T-helper 9 cell (primary cell): ENCODE results near the gene SPATA18.

Experiments
- DNase-seq: peaks from one replicate; pipeline ENCODE4 v3.0.0-alpha.2; 2020
- total RNA-seq, 2 donors: gene quantifications; one replicate each; lab custom pipeline; 2026; lab: John Stamatoyannopoulos, UW

SPATA18 gene, protein sequence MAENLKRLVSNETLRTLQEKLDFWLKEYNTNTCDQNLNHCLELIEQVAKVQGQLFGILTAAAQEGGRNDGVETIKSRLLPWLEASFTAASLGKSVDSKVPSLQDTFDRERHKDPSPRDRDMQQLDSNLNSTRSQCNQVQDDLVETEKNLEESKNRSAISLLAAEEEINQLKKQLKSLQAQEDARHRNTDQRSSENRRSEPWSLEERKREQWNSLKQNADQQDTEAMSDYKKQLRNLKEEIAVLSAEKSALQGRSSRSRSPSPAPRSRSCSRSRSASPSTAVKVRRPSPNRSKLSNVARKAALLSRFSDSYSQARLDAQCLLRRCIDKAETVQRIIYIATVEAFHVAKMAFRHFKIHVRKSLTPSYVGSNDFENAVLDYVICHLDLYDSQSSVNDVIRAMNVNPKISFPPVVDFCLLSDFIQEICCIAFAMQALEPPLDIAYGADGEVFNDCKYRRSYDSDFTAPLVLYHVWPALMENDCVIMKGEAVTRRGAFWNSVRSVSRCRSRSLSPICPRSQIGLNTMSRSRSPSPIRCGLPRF
- 0 to 0.35 reads per million in 2 donors for total RNA-seq

GRCh38 chr4:52051213-52051614 lies at the start of gene SPATA18:
Gene SPATA18 (plus strand): TSS chr4:52051304. CDS start chr4:52051705, 401 bp downstream.
- DNase-seq: no peak

DNA sequence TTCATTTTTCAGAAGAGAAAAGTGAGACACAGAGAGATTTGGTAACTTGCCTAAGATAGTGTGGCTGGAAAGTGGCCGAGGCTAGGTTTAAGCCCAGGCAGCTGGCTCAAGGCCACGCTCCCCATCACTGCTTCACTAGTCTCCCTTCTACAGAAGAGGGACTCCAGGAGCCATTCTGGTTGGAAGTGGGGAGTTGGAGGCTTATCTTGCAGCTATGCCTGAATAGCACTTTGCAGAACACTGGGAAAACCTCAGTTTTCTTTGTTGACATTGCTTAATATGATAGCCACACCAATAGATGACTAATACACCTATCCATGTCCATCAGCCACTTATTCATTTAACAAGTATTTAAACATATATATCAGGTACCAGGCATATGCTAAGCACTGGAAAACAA lies 49.5 kb upstream of the SPATA18 start:
- DNase-seq: no peak

DNA sequence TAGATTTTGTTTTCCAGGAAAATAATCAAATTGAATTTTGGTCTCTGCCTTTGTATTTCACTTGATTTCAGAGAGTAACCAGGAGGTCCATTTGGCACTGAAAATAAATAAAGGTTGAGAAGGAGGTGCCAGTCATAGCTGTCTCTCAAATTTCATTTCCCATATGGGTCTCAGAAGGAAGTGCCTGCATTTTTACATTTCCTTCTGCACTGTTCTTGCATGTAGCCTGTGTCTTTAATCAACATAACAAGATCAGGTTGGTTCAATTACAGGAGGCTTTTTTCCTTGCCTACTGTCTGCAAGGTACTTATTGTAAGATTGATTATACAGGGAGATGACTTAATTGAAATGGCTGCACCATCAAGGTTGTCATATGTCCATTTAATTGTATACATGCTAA lies 46.7 kb upstream of the SPATA18 start:
- no peak for DNase-seq

DNA sequence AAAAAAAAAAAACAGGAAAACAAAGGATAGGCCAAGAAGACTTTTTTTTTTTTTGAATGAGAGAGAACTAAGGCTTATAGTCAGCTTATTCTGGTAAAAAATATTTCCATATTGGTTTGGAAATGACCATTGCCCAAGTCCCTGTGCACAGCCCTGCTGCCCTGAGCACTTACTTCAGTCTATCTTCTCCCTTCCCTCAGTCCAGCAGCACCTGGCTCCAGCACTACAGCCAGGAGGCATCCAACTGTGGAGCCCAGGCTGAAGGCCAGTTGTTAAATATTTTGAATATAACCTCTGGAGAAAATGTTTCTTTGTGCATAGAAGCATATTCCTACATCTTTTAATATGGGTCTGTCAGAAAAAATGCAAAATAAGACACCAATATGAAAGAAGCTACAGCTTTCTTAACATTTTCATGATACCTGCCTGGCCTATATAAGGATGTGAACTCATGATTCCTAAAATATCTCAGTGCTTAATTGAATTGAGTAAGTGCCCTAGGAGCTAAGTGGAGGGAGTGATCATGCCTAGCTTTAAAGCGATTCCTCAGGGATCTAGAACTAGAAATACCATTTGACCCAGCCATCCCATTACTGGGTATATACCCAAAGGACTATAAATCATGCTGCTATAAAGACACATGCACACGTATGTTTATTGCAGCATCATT lies 45.4 kb upstream of the SPATA18 start:
- DNase-seq: no peak

DNA sequence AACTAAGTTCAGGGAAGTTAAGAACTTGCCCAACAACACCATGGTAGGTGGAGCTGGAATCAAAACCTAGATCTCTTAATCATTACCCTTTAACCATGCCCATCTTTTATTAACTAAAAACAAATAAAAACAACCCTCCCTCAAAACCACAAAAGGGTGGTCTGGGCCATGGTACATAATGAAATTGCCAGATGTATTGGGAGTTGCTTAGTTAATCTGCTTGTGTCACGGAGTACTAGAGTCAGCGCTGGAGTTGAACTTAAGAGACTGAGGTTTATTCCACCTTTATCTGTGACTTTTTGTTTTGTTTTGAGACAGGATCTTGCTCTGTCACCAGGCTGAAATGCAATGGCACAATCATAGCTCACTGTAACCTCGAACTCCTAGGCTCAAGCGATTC lies 44.2 kb upstream of the SPATA18 start:
- no peak for DNase-seq

GRCh38 chr4:52010986-52011385 lies 40.1 kb upstream of the SPATA18 start:
- no peak for DNase-seq

- no peak for DNase-seq
These were observed 38.5 kb upstream of the SPATA18 start for GRCh38 chr4:52012651-52013050.

GRCh38 chr4:52014903-52015302 lies 36.2 kb upstream of the SPATA18 start:
- DNase-seq: no peak

DNA sequence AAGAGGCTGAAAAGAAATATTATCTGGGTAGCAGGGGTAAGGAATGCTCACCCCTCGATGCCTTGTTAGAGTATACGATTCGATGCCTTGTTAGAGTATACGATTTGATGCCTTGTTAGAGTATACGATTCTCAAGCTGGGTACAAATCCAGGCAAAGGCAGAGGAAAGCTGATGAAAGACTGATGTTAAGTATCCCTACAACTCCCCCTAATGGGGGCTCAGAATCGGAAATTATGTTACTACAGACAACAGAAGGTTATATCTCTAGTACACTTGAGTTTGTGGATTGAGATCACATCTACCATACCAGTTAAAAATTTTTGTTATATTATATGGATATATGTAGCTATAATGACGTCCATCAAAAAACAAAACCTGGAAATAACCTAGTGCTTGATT lies 35.7 kb upstream of the SPATA18 start:
- DNase-seq: no peak

DNA sequence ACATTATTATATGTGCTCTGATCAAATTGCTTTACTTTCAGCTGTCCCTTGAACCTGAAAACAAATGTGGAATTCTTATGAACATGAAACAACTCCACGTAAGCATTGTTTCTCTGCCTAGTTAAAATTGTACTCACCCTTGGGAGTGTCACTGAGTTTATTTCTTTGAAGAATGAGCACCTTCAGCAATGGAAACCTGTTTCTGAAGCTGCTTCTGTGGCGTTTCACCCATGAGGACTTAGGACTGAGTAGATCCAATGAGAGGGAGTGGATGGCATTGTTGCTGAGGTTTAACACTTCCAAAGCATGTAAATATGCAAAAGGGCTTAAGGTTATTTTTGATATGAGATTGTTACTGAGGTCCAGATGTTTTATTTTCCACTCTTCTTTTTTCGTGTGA lies 34.1 kb upstream of the SPATA18 start:
- DNase-seq: no peak

DNA sequence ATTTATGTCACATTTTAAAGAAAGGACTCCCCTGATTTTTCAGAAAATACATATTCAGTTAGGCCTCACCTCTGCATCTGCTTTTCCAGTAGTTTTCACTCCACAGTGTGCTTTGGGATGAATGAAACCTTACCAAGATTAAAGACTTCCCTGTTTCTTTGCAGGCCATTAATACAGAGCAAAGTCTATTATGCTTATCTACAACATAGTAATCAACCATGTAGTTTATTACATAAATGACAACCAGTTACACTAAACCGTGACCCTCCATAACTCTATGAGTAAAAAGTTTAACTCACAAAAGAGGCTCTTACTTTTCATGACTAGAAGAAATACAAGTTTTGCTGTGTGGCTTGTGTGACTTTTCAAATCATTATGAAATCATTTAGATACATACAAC lies 33.3 kb upstream of the SPATA18 start:
- no peak for DNase-seq

GRCh38 chr4:52019936-52020657 lies 31.0 kb upstream of the SPATA18 start, which contains the start of gene LRRC66:
Gene LRRC66 (minus strand): TSS chr4:52020363. CDS start chr4:52017613, 2,750 bp downstream.
- DNase-seq: no peak

GRCh38 chr4:52028970-52029369 lies 22.1 kb upstream of the SPATA18 start:
- no peak for DNase-seq

GRCh38 chr4:52032005-52032404 lies 19.1 kb upstream of the SPATA18 start:
- no peak for DNase-seq

- DNase-seq: no peak
These were observed 15.9 kb upstream of the SPATA18 start for GRCh38 chr4:52035190-52035589.

- DNase-seq: no peak
These were observed 14.1 kb upstream of the SPATA18 start for GRCh38 chr4:52036886-52037530.

DNA sequence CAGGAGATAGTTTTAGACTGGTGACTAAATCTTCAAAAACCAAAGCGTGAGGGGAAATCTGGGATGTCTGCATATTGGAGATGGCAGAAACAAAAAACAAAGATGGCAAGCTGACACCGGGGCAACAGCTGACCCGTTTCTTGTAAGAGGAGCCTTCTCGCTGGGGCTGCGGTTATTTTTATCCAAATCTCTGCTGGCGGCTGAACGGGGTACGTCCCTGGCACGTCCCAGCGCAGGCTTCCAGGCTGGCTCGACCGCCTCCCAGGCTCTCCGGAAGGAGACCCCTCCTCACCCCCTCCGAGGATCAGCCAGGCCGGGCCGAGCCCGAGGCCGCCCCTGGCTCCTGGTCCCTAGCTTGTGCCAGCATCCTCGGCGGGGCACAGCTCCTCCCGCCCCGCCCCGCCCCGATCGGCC lies 13.4 kb upstream of the SPATA18 start:
- no peak for DNase-seq

DNA sequence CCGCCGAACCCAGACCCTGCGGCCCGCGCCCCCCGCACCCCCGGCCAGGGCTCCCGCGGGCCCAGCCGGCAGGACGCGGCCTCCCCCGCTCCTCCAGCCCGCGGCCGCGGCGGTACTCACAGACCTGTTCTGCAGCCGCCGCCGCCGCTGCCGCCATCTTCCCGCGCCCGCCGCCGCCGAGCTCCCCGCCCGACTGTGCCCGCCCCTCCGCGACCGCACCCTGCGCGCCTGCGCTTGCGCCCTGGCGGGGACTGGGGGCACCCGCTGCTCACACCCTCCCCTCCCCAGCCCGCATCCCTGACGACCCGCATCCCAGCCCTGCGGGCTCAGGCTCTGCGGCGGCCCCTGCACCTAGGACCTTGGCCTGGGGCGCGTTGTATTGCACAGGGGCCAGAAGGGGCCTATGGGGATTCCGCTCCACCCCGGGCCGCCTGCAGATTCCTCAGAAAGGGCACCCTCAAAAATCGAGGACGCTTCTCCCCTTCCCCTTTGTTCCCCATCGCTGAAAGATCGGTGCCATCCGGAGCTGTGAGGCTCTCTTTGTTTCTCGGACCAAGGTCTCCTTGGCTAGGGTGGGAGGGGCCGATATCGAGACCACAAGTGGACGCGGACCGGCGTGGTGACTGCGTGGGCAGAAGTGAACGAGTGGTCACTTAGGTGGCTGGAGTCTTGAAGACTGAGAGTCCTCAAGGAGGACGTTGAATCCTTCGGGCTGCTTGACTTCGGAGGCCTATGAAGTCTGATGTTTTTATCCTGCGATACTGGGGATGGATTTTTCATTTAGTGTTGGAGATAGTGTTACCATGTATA lies 12.8 kb upstream of the SPATA18 start, which contains the start of gene SGCB:
Gene SGCB, minus strand, starts transcription at position 197 of the 810 bp plus-strand sequence. Its CDS starts 40 bp downstream, at position 157.
- peak; percentile 63 for DNase-seq

- no peak for DNase-seq
These were observed 6.1 kb upstream of the SPATA18 start for GRCh38 chr4:52045028-52045427.

DNA sequence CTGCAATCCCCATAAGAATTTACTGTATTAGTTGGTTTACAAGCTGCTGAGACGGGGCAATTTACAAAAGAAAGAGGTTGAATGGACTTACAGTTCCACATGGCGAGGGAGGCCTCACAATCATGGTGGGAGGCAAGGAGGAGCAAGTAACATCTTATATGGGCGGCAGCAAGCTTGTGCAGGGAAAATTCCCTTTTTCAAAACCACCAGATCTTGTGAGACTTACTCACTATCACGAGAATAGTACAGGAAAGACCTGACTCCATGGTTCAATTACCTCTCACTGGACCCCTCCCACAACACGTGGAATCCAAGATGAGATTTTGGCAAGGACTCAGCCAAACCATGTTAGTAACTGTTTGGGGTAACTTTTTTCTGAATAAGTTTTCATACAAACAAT lies 1.8 kb upstream of the SPATA18 start:
- no peak for DNase-seq

DNA sequence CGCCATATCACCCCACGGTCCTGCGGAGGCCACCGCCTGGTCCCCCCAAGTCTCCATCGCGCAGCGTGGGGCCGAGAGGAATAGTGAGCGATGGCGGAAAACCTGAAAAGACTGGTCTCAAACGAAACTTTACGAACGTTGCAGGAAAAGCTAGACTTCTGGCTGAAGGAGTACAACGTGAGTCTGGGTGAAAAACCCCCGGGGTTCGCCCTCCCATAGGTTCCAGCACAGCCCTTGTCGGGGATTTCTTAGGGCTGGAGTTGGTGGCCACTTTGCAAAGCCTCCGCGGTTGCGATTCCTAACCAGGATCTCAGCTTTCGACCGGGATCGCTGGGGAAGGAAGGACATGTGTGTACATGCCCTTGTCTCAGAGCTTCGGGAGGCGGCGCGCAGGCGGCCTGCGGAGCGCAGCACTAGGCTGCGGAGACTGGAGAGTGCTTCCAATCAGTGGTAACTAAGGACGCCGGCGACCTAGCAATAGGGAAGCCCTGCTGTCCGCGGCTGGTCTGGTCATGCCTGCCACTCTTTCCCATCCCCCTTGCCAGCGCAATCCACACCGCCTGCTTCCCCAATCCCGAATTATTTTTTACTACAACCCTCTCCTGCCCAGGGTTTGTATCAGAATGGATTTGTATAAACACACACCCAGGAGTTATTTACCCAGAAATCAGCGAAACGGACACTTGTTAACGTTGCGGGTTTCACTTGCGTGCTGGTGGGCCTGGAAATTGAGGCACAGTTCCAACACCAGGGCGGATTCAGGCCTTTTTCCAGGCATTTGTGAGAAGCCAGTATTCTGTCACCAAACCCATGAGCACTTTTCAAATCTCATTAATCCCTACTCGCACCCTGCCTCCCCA lies 741 bp downstream of the SPATA18 start:
- no peak for DNase-seq
